NB4 (cell line): ENCODE measurements around the gene CAT.

Experiments used
- DNase-seq: peaks from one replicate; pipeline ENCODE4 v3.0.0; 2010; ENCODE audit warnings: low read depth
- H3K4me3 ChIP-seq: one replicate; pipeline ENCODE4 v1.5.1; 2011; ENCODE audit warnings: mild to moderate bottlenecking, low read depth, low read length, moderate library complexity
- CTCF ChIP-seq: IDR thresholded peaks from one replicate; pipeline ENCODE4 v1.5.1; 2012; ENCODE audit warnings: low read depth, low read length
- MAX ChIP-seq: IDR thresholded peaks from 2 replicates; pipeline ENCODE4 v1.6.1; 2011; ENCODE audit warnings: low read depth, low read length
- MYC ChIP-seq: IDR thresholded peaks from 2 replicates; pipeline ENCODE4 v1.6.1; 2011; ENCODE audit warnings: low read depth, low read length
- POLR2A ChIP-seq: IDR thresholded peaks from 2 replicates; pipeline ENCODE4 v1.6.1; 2011; ENCODE audit warnings: mild to moderate bottlenecking; ENCODE audit not compliant: insufficient read length; ENCODE audit errors: extremely low read depth

CAT gene

GRCh38 chr11:34483106-34483874 lies 44.6 kb downstream of the CAT start:
- H3K4me3 ChIP-seq: no peak overlapping the region
- no peak for DNase-seq
- TF ChIP-seq POLR2A (no peak), CTCF (no peak), MAX (no peak), MYC (no peak)

GRCh38 chr11:34487430-34487829 lies 48.7 kb downstream of the CAT start:
- TF ChIP-seq POLR2A (no peak), MYC (no peak), CTCF (no peak)
- DNase-seq: no peak
- H3K4me3 ChIP-seq: no peak overlapping the region

GRCh38 chr11:34488855-34489557 lies 50.3 kb downstream of the CAT start:
- no peak overlapping the region for H3K4me3 ChIP-seq
- no peak for TF ChIP-seq MAX
- TF ChIP-seq MYC: no peak
- no peak for TF ChIP-seq CTCF
- TF ChIP-seq POLR2A: no peak
- DNase-seq: no peak

GRCh38 chr11:34490304-34490703 lies 51.6 kb downstream of the CAT start:
- TF ChIP-seq MAX (no peak), MYC (no peak)
- H3K4me3 ChIP-seq: no peak overlapping the region

GRCh38 chr11:34492806-34493414 lies 54.2 kb downstream of the CAT start:
- H3K4me3 ChIP-seq: no peak overlapping the region
- TF ChIP-seq MYC (no peak), CTCF (peak; percentile 40)
- DNase-seq: peak; percentile 82

More at GRCh38 chr11:34490304-34490703, 51.6 kb downstream of the CAT start:
- no peak for DNase-seq

GRCh38 chr11:34493468-34493867 lies 54.7 kb downstream of the CAT start:
- H3K4me3 ChIP-seq: no peak overlapping the region
- TF ChIP-seq CTCF (no peak), MAX (no peak), POLR2A (no peak), MYC (no peak)
- no peak for DNase-seq
